GM23248 (cell line): Measurements from ENCODE around the gene PPFIBP1.

Source experiments
- EZH2 ChIP-seq: fragments of 200-600 bp; sonication (generic); IDR thresholded peaks from 2 replicates; pipeline ENCODE4 v1.6.1; 2018; ENCODE audit warnings: antibody characterized with exemption, mild to moderate bottlenecking; ENCODE audit not compliant: insufficient read depth, poor library complexity, severe bottlenecking
- EZH2phosphoT487 ChIP-seq: fragments of 200-600 bp; sonication (generic); IDR thresholded peaks from 2 replicates; pipeline ENCODE4 v1.6.1; 2018; ENCODE audit warnings: antibody characterized with exemption, moderate library complexity, mild to moderate bottlenecking, low read depth; ENCODE audit not compliant: insufficient read depth

DNA sequence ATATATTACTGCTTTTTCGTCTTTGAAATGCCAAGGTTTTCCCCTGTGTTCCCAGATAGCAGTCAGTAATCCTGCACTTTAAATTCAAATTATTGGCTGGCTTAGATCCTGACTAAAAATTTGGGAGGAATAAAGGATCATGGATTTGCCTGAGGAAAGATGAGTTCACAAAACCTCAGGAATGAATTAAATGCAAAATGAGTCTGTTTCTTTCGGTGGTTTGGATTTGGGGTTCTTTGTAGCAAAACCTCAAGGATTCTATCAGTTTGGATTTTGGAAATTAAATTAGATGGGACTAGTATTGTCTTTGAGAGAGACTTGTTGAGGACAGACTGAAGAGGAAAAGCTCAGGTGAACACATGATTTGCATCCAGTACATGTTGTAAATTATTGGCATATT lies 36.1 kb downstream of the PPFIBP1 start:
- no peak for TF ChIP-seq EZH2
- TF ChIP-seq EZH2phosphoT487: no peak
